SU-DHL-6 (cell line): Measurements from ENCODE around the gene MDM2.

Source experiments
- EZH2phosphoT487 ChIP-seq: fragments of 200-600 bp; sonication (generic), shearing (Covaris generic); conservative IDR thresholded peaks from 2 replicates; pipeline ENCODE4 v1.6.1; 2018; ENCODE audit warnings: mild to moderate bottlenecking, antibody characterized with exemption, low read length, moderate library complexity, mixed read lengths
- TF ChIP-seq, protein P1 (sequence below): fragments of 200-600 bp; sonication (generic); IDR thresholded peaks from one replicate; pipeline ENCODE4 v1.5.1; 2017; ENCODE audit warnings: antibody characterized with exemption, mild to moderate bottlenecking, low read length, moderate library complexity; ENCODE audit not compliant: insufficient read depth, poor library complexity, severe bottlenecking

DNA sequence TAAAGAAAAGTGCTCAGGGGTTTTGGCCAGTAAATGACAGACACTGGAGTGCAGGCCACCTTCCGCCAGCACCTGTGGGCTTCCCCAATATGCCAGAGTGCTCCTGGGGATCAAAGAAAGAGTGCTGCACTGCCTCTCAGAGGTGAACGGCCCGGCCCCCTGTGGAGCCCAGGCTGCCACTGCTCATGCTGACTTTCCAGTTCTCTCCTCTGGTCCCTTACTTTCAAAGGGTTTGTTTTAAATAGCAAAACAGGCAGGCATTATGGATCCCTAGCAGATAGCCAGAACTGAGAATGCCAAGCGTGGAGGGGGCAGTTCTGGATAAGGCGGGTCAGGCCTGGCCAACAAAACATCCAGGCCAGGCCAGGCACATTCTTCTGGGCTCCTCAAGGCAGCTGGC, 59.6 kb downstream of the MDM2 start:
- TF ChIP-seq, protein P1, sequence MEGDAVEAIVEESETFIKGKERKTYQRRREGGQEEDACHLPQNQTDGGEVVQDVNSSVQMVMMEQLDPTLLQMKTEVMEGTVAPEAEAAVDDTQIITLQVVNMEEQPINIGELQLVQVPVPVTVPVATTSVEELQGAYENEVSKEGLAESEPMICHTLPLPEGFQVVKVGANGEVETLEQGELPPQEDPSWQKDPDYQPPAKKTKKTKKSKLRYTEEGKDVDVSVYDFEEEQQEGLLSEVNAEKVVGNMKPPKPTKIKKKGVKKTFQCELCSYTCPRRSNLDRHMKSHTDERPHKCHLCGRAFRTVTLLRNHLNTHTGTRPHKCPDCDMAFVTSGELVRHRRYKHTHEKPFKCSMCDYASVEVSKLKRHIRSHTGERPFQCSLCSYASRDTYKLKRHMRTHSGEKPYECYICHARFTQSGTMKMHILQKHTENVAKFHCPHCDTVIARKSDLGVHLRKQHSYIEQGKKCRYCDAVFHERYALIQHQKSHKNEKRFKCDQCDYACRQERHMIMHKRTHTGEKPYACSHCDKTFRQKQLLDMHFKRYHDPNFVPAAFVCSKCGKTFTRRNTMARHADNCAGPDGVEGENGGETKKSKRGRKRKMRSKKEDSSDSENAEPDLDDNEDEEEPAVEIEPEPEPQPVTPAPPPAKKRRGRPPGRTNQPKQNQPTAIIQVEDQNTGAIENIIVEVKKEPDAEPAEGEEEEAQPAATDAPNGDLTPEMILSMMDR = no peak
- no peak for TF ChIP-seq EZH2phosphoT487
